Measurements from ENCODE around the gene ZFHX3. TPM values are rescaled to one million over a fixed set of nuclear protein-coding genes. Genes with fewer than 3 reads are reported as not detected.

The ZFHX3 gene
- total RNA-seq, 1 experiment from 2014 or later, result 1.5 TPM

DNA sequence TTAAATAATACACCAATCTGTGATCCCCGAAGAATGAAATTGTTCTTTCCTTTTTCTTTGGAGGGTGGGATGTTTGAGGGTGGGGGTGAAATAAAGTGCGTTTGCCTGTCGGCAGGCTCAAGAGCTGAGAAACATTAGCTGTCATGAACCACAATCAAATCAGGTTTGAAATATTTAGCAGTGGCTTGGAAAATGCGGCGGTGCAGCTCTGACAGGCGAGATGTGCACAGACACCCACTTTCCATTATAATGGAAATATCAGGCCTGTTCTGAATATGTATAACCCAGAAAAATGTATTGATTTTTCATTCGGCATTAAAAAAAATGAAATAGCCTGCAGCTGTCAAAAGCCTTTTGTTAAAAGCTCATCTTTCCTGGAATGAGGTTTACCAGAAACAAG lies 212.8 kb downstream of the ZFHX3 start:
- WGBS (ENCODE audit: extremely low coverage, insufficient read length, low lambda C conversion rate), result no CpG with 5 or more reads among the region's 7 CpGs
- no peak overlapping the region for H3K14ac ChIP-seq (ENCODE audit: insufficient read depth, low read length)
- H4K20me1 ChIP-seq (ENCODE audit: control insufficient read depth, insufficient read depth, insufficient read length), result no peaks in the 10 kb centered on the region
- H2BK5ac ChIP-seq (ENCODE audit: insufficient read length, low read length), result no peak overlapping the region
- H2BK120ac ChIP-seq (ENCODE audit: low read depth, low read length, poor library complexity, severe bottlenecking), result no peak overlapping the region
- Mint-ChIP-seq H3K27ac (no peak overlapping the region), H3K9me3 (no peaks in the 10 kb centered on the region), H3K4me3 (no peak overlapping the region), H3K4me1 (peaks cover 16 to 19% of the 10 kb centered on the region in 2 experiments), H3K27me3 (ENCODE audit: low read depth) (peaks cover 2% of the 10 kb centered on the region), H3K36me3 (ENCODE audit: insufficient read depth in 1 of 3, low read depth in 3 of 3) (no peaks in the 10 kb centered on the region)
- no peaks in the 10 kb centered on the region for H3K4me1 ChIP-seq (ENCODE audit: insufficient read depth, low read length)
- no peak overlapping the region for H4K5ac ChIP-seq (ENCODE audit: insufficient read length, low read depth, low read length)
- no peak overlapping the region for H2AK5ac ChIP-seq (ENCODE audit: insufficient read length, low read length)
- H2BK20ac ChIP-seq (ENCODE audit: low read depth, low read length, poor library complexity, severe bottlenecking), result no peak overlapping the region
- no peak overlapping the region for H3K4me2 ChIP-seq (ENCODE audit: insufficient read depth, insufficient read length, low read length)
- H2BK15ac ChIP-seq (ENCODE audit: low read depth, low read length), result no peak overlapping the region
- no peak overlapping the region for H3K9ac ChIP-seq (ENCODE audit: extremely low read depth, insufficient read length, low read length)
- no peak overlapping the region for H3K56ac ChIP-seq (ENCODE audit: insufficient read length, low read depth, low read length)
- TF ChIP-seq, protein P1, sequence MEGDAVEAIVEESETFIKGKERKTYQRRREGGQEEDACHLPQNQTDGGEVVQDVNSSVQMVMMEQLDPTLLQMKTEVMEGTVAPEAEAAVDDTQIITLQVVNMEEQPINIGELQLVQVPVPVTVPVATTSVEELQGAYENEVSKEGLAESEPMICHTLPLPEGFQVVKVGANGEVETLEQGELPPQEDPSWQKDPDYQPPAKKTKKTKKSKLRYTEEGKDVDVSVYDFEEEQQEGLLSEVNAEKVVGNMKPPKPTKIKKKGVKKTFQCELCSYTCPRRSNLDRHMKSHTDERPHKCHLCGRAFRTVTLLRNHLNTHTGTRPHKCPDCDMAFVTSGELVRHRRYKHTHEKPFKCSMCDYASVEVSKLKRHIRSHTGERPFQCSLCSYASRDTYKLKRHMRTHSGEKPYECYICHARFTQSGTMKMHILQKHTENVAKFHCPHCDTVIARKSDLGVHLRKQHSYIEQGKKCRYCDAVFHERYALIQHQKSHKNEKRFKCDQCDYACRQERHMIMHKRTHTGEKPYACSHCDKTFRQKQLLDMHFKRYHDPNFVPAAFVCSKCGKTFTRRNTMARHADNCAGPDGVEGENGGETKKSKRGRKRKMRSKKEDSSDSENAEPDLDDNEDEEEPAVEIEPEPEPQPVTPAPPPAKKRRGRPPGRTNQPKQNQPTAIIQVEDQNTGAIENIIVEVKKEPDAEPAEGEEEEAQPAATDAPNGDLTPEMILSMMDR (conservative IDR thresholded peaks at IDR 0.05), result no peak
- no peaks in the 10 kb centered on the region for H3K79me2 ChIP-seq (ENCODE audit: insufficient read depth, low read length)
- no peak overlapping the region for H4K8ac ChIP-seq (replicated peaks; ENCODE audit: insufficient read length, low read depth, low read length)
- no peaks in the 10 kb centered on the region for H3K23me2 ChIP-seq (ENCODE audit: insufficient read length, low read depth, low read length, poor library complexity, severe bottlenecking)
- H3K23ac ChIP-seq (ENCODE audit: insufficient read length, low read depth, low read length), result no peak overlapping the region
- H2BK12ac ChIP-seq (ENCODE audit: insufficient read length, low read depth, low read length), result no peak overlapping the region
- no peaks in the 10 kb centered on the region for H3K9me3 ChIP-seq (ENCODE audit: control insufficient read depth, low read depth, low read length)
- no peak overlapping the region for H3K4ac ChIP-seq (ENCODE audit: low read depth, low read length)
- no peak overlapping the region for H2AFZ ChIP-seq (ENCODE audit: low read length)
- H3T11ph ChIP-seq (ENCODE audit: low read length), result no peak overlapping the region
- H3K18ac ChIP-seq (ENCODE audit: insufficient read length, low read depth, low read length), result no peak overlapping the region
- H4K91ac ChIP-seq (ENCODE audit: insufficient read length, low read depth, low read length), result no peak overlapping the region
- no peak for DNase-seq
- no peaks in the 10 kb centered on the region for H3K79me1 ChIP-seq (ENCODE audit: insufficient read depth, low read depth, low read length, poor library complexity, severe bottlenecking)
- H3K27me3 ChIP-seq (ENCODE audit: insufficient read depth, low read length), result no peaks in the 10 kb centered on the region
- no peak overlapping the region for H3K27ac ChIP-seq (ENCODE audit: insufficient read length, low read depth, low read length)

All from H9 (cell line).